B cell (primary cell): Measurements from ENCODE around the gene MAPK10. TPM values are rescaled to one million over a fixed set of nuclear protein-coding genes. Genes with fewer than 3 reads are reported as not detected.

Source experiments
- ATAC-seq: fragments of 200-7000 bp; cut with Tn5 transposase; one replicate; pipeline ENCODE4 v1.10.0; 2021; ENCODE audit warnings: low read depth, mild to moderate bottlenecking, moderate number of reproducible peaks, moderate library complexity
- CTCF ChIA-PET: fragments of 350-600 bp; sonication (Branson Sonifier 250); formaldehyde crosslinking; loops from one replicate; lab custom pipeline; 2021; ENCODE audit warnings: antibody characterized with exemption, inconsistent platforms; lab: Charles Lee
- POLR2A ChIA-PET: fragments of 350-600 bp; sonication (Branson Sonifier 250); formaldehyde crosslinking; loops from one replicate; lab custom pipeline; 2021; ENCODE audit warnings: antibody characterized with exemption; lab: Charles Lee
- DNase-seq: peaks from one replicate; pipeline ENCODE4 v3.0.0; 2013
- H2AFZ ChIP-seq: 2 replicates; pipeline ENCODE4 v1.6.1; 2012; ENCODE audit warnings: mild to moderate bottlenecking, low read depth, low read length; ENCODE audit not compliant: insufficient read depth, poor library complexity, severe bottlenecking
- H3K27ac ChIP-seq, 2 donors: 1 replicate in 1 of 2; 2 replicates in 1 of 2; pipeline ENCODE4 v1.5.1; 2012 to 2013; ENCODE audit warnings: low read length in 2 of 2, mild to moderate bottlenecking in 2 of 2, moderate library complexity in 1 of 2
- H3K27me3 ChIP-seq, 4 experiments: fragments of 200-600 bp in 1 of 4; sonication (generic) in 1 of 4; replicated peaks in 1 of 4; 1 replicate in 2 of 4; 2 replicates in 2 of 4; pipeline versions ENCODE4 v1.6.1 to v1.7.0; 2013 to 2016; ENCODE audit warnings: low read length in 3 of 4, mild to moderate bottlenecking in 2 of 4, mixed read lengths in 1 of 4, moderate library complexity in 1 of 4; ENCODE audit not compliant: insufficient read depth in 4 of 4, control insufficient read depth in 3 of 4; ENCODE audit errors: control extremely low read depth in 1 of 4
- H3K36me3 ChIP-seq, 2 experiments: replicated peaks in 1 of 2; 1 replicate in 1 of 2; 2 replicates in 1 of 2; pipeline versions ENCODE4 v1.6.1 to v1.7.1; 2013; ENCODE audit warnings: low read length in 1 of 2; ENCODE audit not compliant: insufficient read depth in 2 of 2, control insufficient read depth in 1 of 2; ENCODE audit errors: control extremely low read depth in 1 of 2, extremely low read depth in 1 of 2
- H3K4me1 ChIP-seq, 2 donors: fragments of 200-600 bp in 1 of 2; sonication (generic) in 1 of 2; 1 replicate in 1 of 2; 2 replicates in 1 of 2; pipeline versions ENCODE4 v1.5.1 to v1.6.1; 2013 to 2017; ENCODE audit warnings: low read length in 2 of 2; ENCODE audit not compliant: control insufficient read depth in 2 of 2, insufficient read depth in 2 of 2
- H3K4me2 ChIP-seq: replicated peaks from 2 replicates; pipeline ENCODE3; 2012; ENCODE audit warnings: mild to moderate bottlenecking, low read depth, low read length; ENCODE audit not compliant: poor library complexity, severe bottlenecking
- H3K4me3 ChIP-seq, 5 experiments: fragments of 200-600 bp in 1 of 5; sonication (generic) in 1 of 5; 1 replicate in 3 of 5; 2 replicates in 2 of 5; pipeline versions ENCODE4 v1.5.1 to v1.7.0; 2011 to 2016; ENCODE audit warnings: low read length in 4 of 5, mild to moderate bottlenecking in 4 of 5, low read depth in 2 of 5, control low read depth in 1 of 5, moderate library complexity in 1 of 5; ENCODE audit not compliant: insufficient read depth in 1 of 5; ENCODE audit errors: control extremely low read depth in 1 of 5, extremely low read depth in 1 of 5
- H3K79me2 ChIP-seq: fragments of 200-600 bp; sonication (generic); one replicate; pipeline ENCODE4 v1.6.0; 2016; ENCODE audit warnings: low read length; ENCODE audit not compliant: control insufficient read depth, insufficient read depth
- H3K9ac ChIP-seq: fragments of 200-600 bp; sonication (generic); 2 replicates; pipeline ENCODE4 v1.6.1; 2017; ENCODE audit warnings: mild to moderate bottlenecking, low read length, moderate library complexity
- H3K9me3 ChIP-seq, 3 donors: one replicate each; pipeline versions ENCODE4 v1.6.1 to v1.7.1; 2013; ENCODE audit warnings: low read length in 2 of 3; ENCODE audit not compliant: control insufficient read depth in 2 of 3, insufficient read depth in 1 of 3; ENCODE audit errors: control extremely low read depth in 1 of 3
- H4K20me1 ChIP-seq: 2 replicates; pipeline ENCODE4 v1.6.0; 2012; ENCODE audit warnings: mild to moderate bottlenecking, low read length; ENCODE audit not compliant: insufficient read depth, control insufficient read depth, poor library complexity, severe bottlenecking
- H3K27ac Mint-ChIP-seq: one replicate; pipeline ENCODE4 v1.8.0; 2021; ENCODE audit warnings: mixed read lengths
- H3K27me3 Mint-ChIP-seq: one replicate; pipeline ENCODE4 v1.8.0; 2021; ENCODE audit warnings: mixed read lengths
- H3K4me1 Mint-ChIP-seq: one replicate; pipeline ENCODE4 v1.8.0; 2021; ENCODE audit warnings: mixed read lengths
- H3K4me3 Mint-ChIP-seq: one replicate; pipeline ENCODE4 v1.8.0; 2021; ENCODE audit warnings: mixed read lengths
- H3K9me3 Mint-ChIP-seq: one replicate; pipeline ENCODE4 v1.8.0; 2022; ENCODE audit warnings: mixed read lengths; ENCODE audit not compliant: insufficient read depth
- EZH2 ChIP-seq: IDR thresholded peaks from 2 replicates; pipeline ENCODE4 v1.6.1; 2012; ENCODE audit warnings: borderline replicate concordance, low read depth, mild to moderate bottlenecking, moderate library complexity, low read length; ENCODE audit not compliant: insufficient read depth, poor library complexity, severe bottlenecking
- WGBS: methylation state at CpG from one replicate; pipeline ENCODE4 v1.1.5; 2013; ENCODE audit warnings: missing lambda C conversion rate; ENCODE audit not compliant: insufficient coverage; 5-methylcytosine and 5-hydroxymethylcytosine counted together
- intact Hi-C: fragments of 100-400 bp; cut with micrococcal nuclease; formaldehyde crosslinking; loops from one replicate; pipeline ENCODE4 v1.10.0; 2022
- polyA plus RNA-seq: library from polyadenylated mRNA; depleted of rRNA; stranded (reverse); fragments of >200 nt; gene quantifications from 2 replicates; pipeline ENCODE4 v1.2.3, GENCODE V29; 2012
- total RNA-seq, 2 donors: library from RNA; stranded (reverse); fragments of 120-200 nt in 1 of 2; gene quantifications; 1 replicate in 1 of 2; 2 replicates in 1 of 2; pipeline versions ENCODE4 v1.2.3 to v1.2.4, GENCODE V29; 2013 to 2022
- TF ChIP-seq, protein P1 (sequence below): fragments of 200-600 bp; IDR thresholded peaks from one replicate; pipeline ENCODE4 v1.8.0; 2022; ENCODE audit warnings: antibody characterized with exemption, mild to moderate bottlenecking

The MAPK10 gene
- total and polyA plus RNA-seq, 2 donors (not counting 1 experiment from before 2014, with no cell fraction given): 0.03 to 3.1 TPM

DNA sequence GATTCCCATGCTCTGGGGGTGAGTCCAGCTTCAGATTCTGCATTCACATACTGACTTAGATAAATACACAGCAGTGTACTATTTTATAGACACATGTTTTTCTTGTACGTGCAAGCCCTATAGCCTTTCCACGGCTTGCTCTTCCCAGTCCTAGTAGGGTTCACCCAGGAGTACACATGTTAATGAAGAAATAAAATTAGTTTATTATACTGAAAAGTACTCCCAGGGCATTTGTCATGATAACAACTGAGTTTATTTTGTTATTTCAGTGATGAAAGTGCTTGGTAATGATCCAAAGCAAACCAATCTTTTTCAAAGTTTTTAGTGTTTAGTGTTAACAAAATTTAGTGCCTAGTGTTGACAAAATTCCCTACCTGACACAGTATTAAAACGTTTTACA, 21.3 kb downstream of the MAPK10 start:
- Mint-ChIP-seq H3K27ac (no peak overlapping the region), H3K9me3 (no peaks in the 10 kb centered on the region), H3K4me3 (no peak overlapping the region), H3K4me1 (no peaks in the 10 kb centered on the region), H3K27me3 (peaks cover 9% of the 10 kb centered on the region)
- Histone ChIP-seq H3K9ac (no peak overlapping the region), H3K4me1 (no peaks in the 10 kb centered on the region), H3K4me3 (no peak overlapping the region), H3K27me3 (no peaks in the 10 kb centered on the region), H4K20me1 (no peaks in the 10 kb centered on the region), H3K36me3 (no peaks in the 10 kb centered on the region), H3K9me3 (no peaks in the 10 kb centered on the region), H3K27ac (no peak overlapping the region), H2AFZ (no peak overlapping the region), H3K79me2 (no peaks in the 10 kb centered on the region), H3K4me2 (no peak overlapping the region)
- ChIA-PET POLR2A (no interaction called here), CTCF (no interaction called here)
- no peak for TF ChIP-seq EZH2
- TF ChIP-seq, protein P1, sequence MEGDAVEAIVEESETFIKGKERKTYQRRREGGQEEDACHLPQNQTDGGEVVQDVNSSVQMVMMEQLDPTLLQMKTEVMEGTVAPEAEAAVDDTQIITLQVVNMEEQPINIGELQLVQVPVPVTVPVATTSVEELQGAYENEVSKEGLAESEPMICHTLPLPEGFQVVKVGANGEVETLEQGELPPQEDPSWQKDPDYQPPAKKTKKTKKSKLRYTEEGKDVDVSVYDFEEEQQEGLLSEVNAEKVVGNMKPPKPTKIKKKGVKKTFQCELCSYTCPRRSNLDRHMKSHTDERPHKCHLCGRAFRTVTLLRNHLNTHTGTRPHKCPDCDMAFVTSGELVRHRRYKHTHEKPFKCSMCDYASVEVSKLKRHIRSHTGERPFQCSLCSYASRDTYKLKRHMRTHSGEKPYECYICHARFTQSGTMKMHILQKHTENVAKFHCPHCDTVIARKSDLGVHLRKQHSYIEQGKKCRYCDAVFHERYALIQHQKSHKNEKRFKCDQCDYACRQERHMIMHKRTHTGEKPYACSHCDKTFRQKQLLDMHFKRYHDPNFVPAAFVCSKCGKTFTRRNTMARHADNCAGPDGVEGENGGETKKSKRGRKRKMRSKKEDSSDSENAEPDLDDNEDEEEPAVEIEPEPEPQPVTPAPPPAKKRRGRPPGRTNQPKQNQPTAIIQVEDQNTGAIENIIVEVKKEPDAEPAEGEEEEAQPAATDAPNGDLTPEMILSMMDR: no peak
- DNase-seq: no peak
- no CpG with 5 or more reads among the region's 3 CpGs for WGBS
- no peak for ATAC-seq
- intact Hi-C loops: no loop called here

DNA sequence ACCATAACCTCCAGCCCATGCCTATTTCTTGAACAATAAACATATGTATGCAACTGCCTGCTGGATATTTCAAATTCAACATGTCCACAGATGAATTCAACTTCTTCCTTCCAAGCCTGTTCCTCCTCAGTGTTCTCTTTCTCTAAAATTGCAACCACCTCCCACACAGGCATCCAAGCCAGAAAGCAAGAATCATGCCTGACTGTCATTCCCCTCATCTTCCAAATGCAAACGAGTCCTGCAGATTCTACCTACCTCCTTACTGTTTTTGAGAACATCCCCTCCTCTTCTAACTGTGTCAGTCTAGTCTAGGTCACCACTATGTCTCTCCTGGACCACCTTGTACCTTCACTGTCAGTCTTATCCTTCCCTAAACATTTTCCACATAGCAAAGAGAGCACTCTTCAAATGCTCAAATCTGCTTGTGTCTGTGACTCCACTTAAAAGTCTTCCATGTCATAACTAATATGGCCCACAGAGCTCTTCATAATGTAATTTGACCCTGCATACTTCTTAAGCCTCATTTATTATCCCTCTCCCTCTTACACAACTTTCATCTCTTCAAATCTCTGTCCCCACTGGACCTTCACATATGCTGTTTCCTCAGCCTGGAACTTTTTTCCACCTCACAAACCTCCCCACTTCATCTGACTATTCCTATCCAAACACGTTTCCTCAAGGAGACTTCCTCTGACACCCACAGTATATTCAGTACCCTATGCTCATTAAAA, 25.7 kb downstream of the MAPK10 start:
- H3K9ac ChIP-seq: no peak overlapping the region
- no peaks in the 10 kb centered on the region for H3K79me2 ChIP-seq
- H3K4me3 Mint-ChIP-seq: no peak overlapping the region
- H2AFZ ChIP-seq: no peak overlapping the region
- H3K27ac Mint-ChIP-seq: no peak overlapping the region
- peaks cover 9% of the 10 kb centered on the region for H3K27me3 Mint-ChIP-seq
- TF ChIP-seq, protein P1: no peak
- no peak for TF ChIP-seq EZH2
- ChIA-PET CTCF (no interaction called here), POLR2A (no interaction called here)
- ATAC-seq (no peak), DNase-seq (no peak)
- intact Hi-C loops: no loop called here
- H3K4me2 ChIP-seq: no peak overlapping the region
- 83% methylated on average over 2 of the region's 2 CpGs for WGBS
- no peaks in the 10 kb centered on the region for H3K4me1 ChIP-seq
- no peaks in the 10 kb centered on the region for H3K4me1 Mint-ChIP-seq
- H3K9me3 ChIP-seq: no peaks in the 10 kb centered on the region
- no peak overlapping the region for H3K27ac ChIP-seq
- H3K9me3 Mint-ChIP-seq: no peaks in the 10 kb centered on the region
- H3K27me3 ChIP-seq: no peaks in the 10 kb centered on the region
- H3K36me3 ChIP-seq: no peaks in the 10 kb centered on the region
- no peaks in the 10 kb centered on the region for H4K20me1 ChIP-seq
- no peak overlapping the region for H3K4me3 ChIP-seq
